ENCODE measurements around the gene APBA2. TPM values are rescaled to one million over a fixed set of nuclear protein-coding genes. Genes with fewer than 3 reads are reported as not detected.

The APBA2 gene
- polyA plus RNA-seq, 1 donor (not counting 4 experiments of a cell fraction or from before 2014, with no cell fraction given): 5.5 TPM

DNA sequence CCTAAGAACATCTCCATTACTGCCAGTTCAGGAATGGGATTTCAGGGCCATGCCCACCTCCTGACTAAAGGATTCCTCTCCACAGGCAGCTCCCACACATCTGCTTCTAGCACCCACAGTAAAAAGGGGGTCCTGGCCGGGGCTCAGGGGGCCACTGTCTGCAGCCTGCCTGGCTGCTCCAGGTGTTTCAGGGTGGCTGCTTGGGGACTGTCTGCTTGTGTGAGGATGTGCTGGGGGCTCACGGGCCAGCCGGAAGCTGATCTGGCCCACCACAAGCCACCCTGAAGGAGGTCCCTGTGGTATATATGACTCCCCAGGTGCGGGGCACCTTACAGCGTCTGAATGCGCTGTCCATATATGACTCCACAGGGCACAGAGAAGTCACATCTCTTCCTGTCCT, 248.5 kb downstream of the APBA2 start:
- FAIRE-seq: no peak

DNA sequence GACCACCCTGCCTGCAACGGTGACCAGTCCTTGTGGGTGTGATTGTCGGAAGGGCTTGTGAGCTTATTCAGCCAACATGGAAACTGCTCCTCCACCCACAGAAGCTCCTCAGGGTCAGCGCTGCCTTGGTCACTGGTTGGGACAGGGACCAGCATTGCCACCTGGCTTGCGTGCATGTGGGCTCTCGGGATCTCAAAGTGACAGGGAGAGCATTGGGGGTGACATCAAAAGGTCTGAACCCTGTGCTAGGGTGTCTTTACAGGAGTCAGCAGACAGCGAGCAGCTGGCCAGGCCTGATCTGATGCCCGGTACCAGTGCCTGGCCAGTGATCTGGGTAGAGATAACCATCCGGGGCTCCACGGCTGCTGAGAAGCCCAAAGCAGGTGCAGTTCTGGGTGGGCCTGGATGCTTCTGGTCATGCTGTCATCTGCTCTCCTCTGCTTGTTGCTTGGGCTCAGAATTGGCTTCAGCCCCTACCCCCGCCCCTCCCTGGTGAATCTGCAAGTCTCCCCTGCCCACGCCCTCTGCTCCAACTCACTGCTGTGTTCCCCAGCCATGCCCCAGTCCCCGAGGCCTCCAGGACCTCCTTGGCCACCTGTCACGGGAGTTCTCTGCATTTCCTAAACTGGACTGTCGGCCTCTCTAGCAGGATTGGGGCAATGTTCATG, 249.0 kb downstream of the APBA2 start:
- DNase-seq (ENCODE audit: low read depth, low spot score) (no peak), FAIRE-seq (no peak)
- Histone ChIP-seq H3K4me2 (ENCODE audit: control insufficient read depth, extremely low read depth, insufficient read depth, low read depth, low read length) (no peak overlapping the region), H3K36me3 (ENCODE audit: control insufficient read depth in 2 of 2, extremely low read depth in 1 of 2, insufficient read depth in 2 of 2, low read length in 2 of 2) (no peaks in the 10 kb centered on the region), H3K4me3 (ENCODE audit: control insufficient read depth in 2 of 3, extremely low read depth in 1 of 3, insufficient read depth in 2 of 3, low read depth in 1 of 3, low read length in 3 of 3) (no peak overlapping the region), H4K20me1 (ENCODE audit: control insufficient read depth, extremely low read depth, insufficient read depth, low read length) (no peaks in the 10 kb centered on the region), H3K4me1 (ENCODE audit: control insufficient read depth, extremely low read depth, insufficient read depth, low read length) (no peaks in the 10 kb centered on the region), H3K9me3 (ENCODE audit: control insufficient read depth, low read depth, low read length) (no peaks in the 10 kb centered on the region), H3K9me1 (ENCODE audit: control insufficient read depth, extremely low read depth, insufficient read depth, low read length) (no peaks in the 10 kb centered on the region), H3K27me3 (ENCODE audit: control insufficient read depth, extremely low read depth, insufficient read depth, low read length) (no peaks in the 10 kb centered on the region), H2AFZ (ENCODE audit: control insufficient read depth, low read length) (no peak overlapping the region), H3K27ac (ENCODE audit: control insufficient read depth, insufficient read depth, low read length) (no peak overlapping the region), H3K79me2 (ENCODE audit: control insufficient read depth, insufficient read depth, low read length) (no peaks in the 10 kb centered on the region), H3K9ac (ENCODE audit: control insufficient read depth, extremely low read depth, insufficient read depth, low read length) (no peak overlapping the region)
- TF ChIP-seq, protein P1, sequence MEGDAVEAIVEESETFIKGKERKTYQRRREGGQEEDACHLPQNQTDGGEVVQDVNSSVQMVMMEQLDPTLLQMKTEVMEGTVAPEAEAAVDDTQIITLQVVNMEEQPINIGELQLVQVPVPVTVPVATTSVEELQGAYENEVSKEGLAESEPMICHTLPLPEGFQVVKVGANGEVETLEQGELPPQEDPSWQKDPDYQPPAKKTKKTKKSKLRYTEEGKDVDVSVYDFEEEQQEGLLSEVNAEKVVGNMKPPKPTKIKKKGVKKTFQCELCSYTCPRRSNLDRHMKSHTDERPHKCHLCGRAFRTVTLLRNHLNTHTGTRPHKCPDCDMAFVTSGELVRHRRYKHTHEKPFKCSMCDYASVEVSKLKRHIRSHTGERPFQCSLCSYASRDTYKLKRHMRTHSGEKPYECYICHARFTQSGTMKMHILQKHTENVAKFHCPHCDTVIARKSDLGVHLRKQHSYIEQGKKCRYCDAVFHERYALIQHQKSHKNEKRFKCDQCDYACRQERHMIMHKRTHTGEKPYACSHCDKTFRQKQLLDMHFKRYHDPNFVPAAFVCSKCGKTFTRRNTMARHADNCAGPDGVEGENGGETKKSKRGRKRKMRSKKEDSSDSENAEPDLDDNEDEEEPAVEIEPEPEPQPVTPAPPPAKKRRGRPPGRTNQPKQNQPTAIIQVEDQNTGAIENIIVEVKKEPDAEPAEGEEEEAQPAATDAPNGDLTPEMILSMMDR (optimal IDR thresholded peaks at IDR 0.05 in 1 of 3, IDR thresholded peaks at IDR 0.05 in 1 of 3, conservative IDR thresholded peaks at IDR 0.05 in 1 of 3; ENCODE audit: extremely low read depth in 1 of 3, insufficient read depth in 2 of 3, low read length in 3 of 3): no peak
- TF ChIP-seq EZH2 (IDR thresholded peaks at IDR 0.05; ENCODE audit: low read length): no peak
- dilution Hi-C loops (cut with MboI; ENCODE audit: extremely low pct_ligation_motif_present, low sequenced_read_pairs): no loop called here

More for the DNA sequence above, 248.5 kb downstream of the APBA2 start:
- Histone ChIP-seq H3K79me2 (ENCODE audit: control insufficient read depth, insufficient read depth, low read length) (no peaks in the 10 kb centered on the region), H3K9me3 (ENCODE audit: control insufficient read depth, low read depth, low read length) (no peaks in the 10 kb centered on the region), H3K4me3 (ENCODE audit: control insufficient read depth in 2 of 3, extremely low read depth in 1 of 3, insufficient read depth in 2 of 3, low read depth in 1 of 3, low read length in 3 of 3) (no peak overlapping the region), H3K27ac (ENCODE audit: control insufficient read depth, insufficient read depth, low read length) (no peak overlapping the region), H3K27me3 (ENCODE audit: control insufficient read depth, extremely low read depth, insufficient read depth, low read length) (no peaks in the 10 kb centered on the region), H3K9me1 (ENCODE audit: control insufficient read depth, extremely low read depth, insufficient read depth, low read length) (no peaks in the 10 kb centered on the region), H3K4me2 (ENCODE audit: control insufficient read depth, extremely low read depth, insufficient read depth, low read depth, low read length) (no peak overlapping the region), H3K4me1 (ENCODE audit: control insufficient read depth, extremely low read depth, insufficient read depth, low read length) (no peaks in the 10 kb centered on the region), H2AFZ (ENCODE audit: control insufficient read depth, low read length) (no peak overlapping the region), H3K9ac (ENCODE audit: control insufficient read depth, extremely low read depth, insufficient read depth, low read length) (no peak overlapping the region), H3K36me3 (ENCODE audit: control insufficient read depth in 2 of 2, extremely low read depth in 1 of 2, insufficient read depth in 2 of 2, low read length in 2 of 2) (no peaks in the 10 kb centered on the region), H4K20me1 (ENCODE audit: control insufficient read depth, extremely low read depth, insufficient read depth, low read length) (no peaks in the 10 kb centered on the region)
- dilution Hi-C loops (cut with MboI; ENCODE audit: extremely low pct_ligation_motif_present, low sequenced_read_pairs): no loop called here
- DNase-seq (ENCODE audit: low read depth, low spot score): no peak
- TF ChIP-seq EZH2 (IDR thresholded peaks at IDR 0.05; ENCODE audit: low read length): no peak
- TF ChIP-seq, protein P1 (optimal IDR thresholded peaks at IDR 0.05 in 1 of 3, IDR thresholded peaks at IDR 0.05 in 1 of 3, conservative IDR thresholded peaks at IDR 0.05 in 1 of 3; ENCODE audit: extremely low read depth in 1 of 3, insufficient read depth in 2 of 3, low read length in 3 of 3): no peak
